Caco-2 (cell line): ENCODE data around the gene NOVA1. TPM values are rescaled to one million over a fixed set of nuclear protein-coding genes. Genes with fewer than 3 reads are reported as not detected.
A peak's percentile ranks its signal among the peaks of the same experiment; 100 is the strongest.
"Not testable (repeated sequence)": the region's sequence is repeated elsewhere in the genome, so short reads cannot be mapped to it uniquely, and the experiment has no call there.

ENCODE experiments used
- Bru-seq: library from RNA; stranded (reverse); fragments of 400-500 nt; gene quantifications from one replicate; lab custom pipeline; 2021; lab: Mats Ljungman, UMichigan
- BruChase-seq, 2 experiments: library from RNA; stranded (reverse); fragments of 400-500 nt; gene quantifications; one replicate each; lab custom pipeline; 2021; lab: Mats Ljungman, UMichigan
- BruUV-seq: library from RNA; stranded (reverse); fragments of 400-500 nt; replicated peaks from 2 replicates; lab custom pipeline; 2021; lab: Mats Ljungman, UMichigan
- CTCF ChIA-PET: fragments of 300-600 bp; sonication (Branson Sonifier 250); formaldehyde crosslinking; loops from one replicate; lab custom pipeline; 2022; ENCODE audit warnings: antibody characterized with exemption; lab: Charles Lee
- POLR2A ChIA-PET: fragments of 300-600 bp; sonication (Branson Sonifier 250); formaldehyde crosslinking; loops from one replicate; lab custom pipeline; 2022; ENCODE audit warnings: antibody characterized with exemption; lab: Charles Lee
- DNase-seq, 2 experiments: peaks; one replicate each; pipeline versions ENCODE4 v3.0.0 to v3.0.0-alpha.2; 2020 to 2022
- H3K27me3 ChIP-seq: replicated peaks from 2 replicates; pipeline ENCODE4 v1.6.0; 2011; ENCODE audit warnings: low read length; ENCODE audit not compliant: control insufficient read depth, insufficient read depth
- H3K36me3 ChIP-seq: 2 replicates; pipeline ENCODE4 v1.5.1; 2011; ENCODE audit warnings: low read length; ENCODE audit not compliant: control insufficient read depth, insufficient read depth
- H3K4me1 ChIP-seq: fragments of 250-450 bp; sonication (Bioruptor Pico); 2 replicates; pipeline ENCODE4 v1.5.1; 2020; ENCODE audit warnings: mild to moderate bottlenecking
- H3K4me3 ChIP-seq: 2 replicates; pipeline ENCODE4 v1.5.1; 2011; ENCODE audit warnings: low read depth, mild to moderate bottlenecking, control low read depth, low read length
- H3K9me3 ChIP-seq: fragments of 250-450 bp; sonication (Bioruptor Pico); 2 replicates; pipeline ENCODE4 v1.5.1; 2020; ENCODE audit warnings: mild to moderate bottlenecking, moderate library complexity
- H3K27ac Mint-ChIP-seq: one replicate; pipeline ENCODE4 v1.8.0; 2022; ENCODE audit warnings: mixed read lengths; ENCODE audit not compliant: unreplicated experiment
- H3K27me3 Mint-ChIP-seq: one replicate; pipeline ENCODE4 v1.8.0; 2022; ENCODE audit warnings: mixed read lengths; ENCODE audit not compliant: insufficient read depth, unreplicated experiment
- H3K36me3 Mint-ChIP-seq: one replicate; pipeline ENCODE4 v1.8.0; 2022; ENCODE audit warnings: mild to moderate bottlenecking, mixed read lengths; ENCODE audit not compliant: insufficient read depth, unreplicated experiment
- H3K4me1 Mint-ChIP-seq: one replicate; pipeline ENCODE4 v1.8.0; 2022; ENCODE audit warnings: low read depth, mixed read lengths; ENCODE audit not compliant: unreplicated experiment
- H3K4me3 Mint-ChIP-seq: one replicate; pipeline ENCODE4 v1.8.0; 2022; ENCODE audit warnings: mild to moderate bottlenecking, moderate library complexity, mixed read lengths; ENCODE audit not compliant: unreplicated experiment
- H3K9me3 Mint-ChIP-seq: one replicate; pipeline ENCODE4 v1.8.0; 2022; ENCODE audit warnings: mixed read lengths; ENCODE audit not compliant: unreplicated experiment
- intact Hi-C: fragments of 100-400 bp; cut with micrococcal nuclease; formaldehyde crosslinking; loops from one replicate; pipeline ENCODE4 v1.10.0; 2022; ENCODE audit not compliant: unreplicated experiment
- long read RNA-seq: library from polyadenylated mRNA; stranded (forward); transcript quantifications from one replicate; pipeline ENCODE4 v2.0.0, GENCODE V29; 2022
- total RNA-seq: library from RNA; stranded (reverse); gene quantifications from 2 replicates; pipeline ENCODE4 v1.2.3, GENCODE V29; 2022
- TF ChIP-seq, protein P1 (sequence below), 2 experiments: fragments of 200-600 bp in 1 of 2; IDR thresholded peaks; 1 replicate in 1 of 2; 2 replicates in 1 of 2; pipeline versions ENCODE4 v1.5.1 to v1.8.0; 2011 to 2022; ENCODE audit warnings: antibody characterized with exemption in 1 of 2, control low read depth in 1 of 2, inconsistent platforms in 1 of 2, low read depth in 1 of 2, low read length in 1 of 2, mild to moderate bottlenecking in 1 of 2, moderate library complexity in 1 of 2; ENCODE audit not compliant: insufficient read depth in 1 of 2, severe bottlenecking in 1 of 2, unreplicated experiment in 1 of 2

The NOVA1 gene, protein sequence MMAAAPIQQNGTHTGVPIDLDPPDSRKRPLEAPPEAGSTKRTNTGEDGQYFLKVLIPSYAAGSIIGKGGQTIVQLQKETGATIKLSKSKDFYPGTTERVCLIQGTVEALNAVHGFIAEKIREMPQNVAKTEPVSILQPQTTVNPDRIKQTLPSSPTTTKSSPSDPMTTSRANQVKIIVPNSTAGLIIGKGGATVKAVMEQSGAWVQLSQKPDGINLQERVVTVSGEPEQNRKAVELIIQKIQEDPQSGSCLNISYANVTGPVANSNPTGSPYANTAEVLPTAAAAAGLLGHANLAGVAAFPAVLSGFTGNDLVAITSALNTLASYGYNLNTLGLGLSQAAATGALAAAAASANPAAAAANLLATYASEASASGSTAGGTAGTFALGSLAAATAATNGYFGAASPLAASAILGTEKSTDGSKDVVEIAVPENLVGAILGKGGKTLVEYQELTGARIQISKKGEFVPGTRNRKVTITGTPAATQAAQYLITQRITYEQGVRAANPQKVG
- total RNA-seq (not detected in 2 replicates), Bru-seq, nascent RNA (percentile 15 among the genes with signal in this experiment), BruChase-seq, experiment 1, labeled RNA remaining after a 2-hour chase (percentile 15 among the genes with signal in this experiment), BruChase-seq, experiment 2, labeled RNA remaining after a 6-hour chase (percentile 9 among the genes with signal in this experiment)
- long read RNA-seq: 0 reads

DNA sequence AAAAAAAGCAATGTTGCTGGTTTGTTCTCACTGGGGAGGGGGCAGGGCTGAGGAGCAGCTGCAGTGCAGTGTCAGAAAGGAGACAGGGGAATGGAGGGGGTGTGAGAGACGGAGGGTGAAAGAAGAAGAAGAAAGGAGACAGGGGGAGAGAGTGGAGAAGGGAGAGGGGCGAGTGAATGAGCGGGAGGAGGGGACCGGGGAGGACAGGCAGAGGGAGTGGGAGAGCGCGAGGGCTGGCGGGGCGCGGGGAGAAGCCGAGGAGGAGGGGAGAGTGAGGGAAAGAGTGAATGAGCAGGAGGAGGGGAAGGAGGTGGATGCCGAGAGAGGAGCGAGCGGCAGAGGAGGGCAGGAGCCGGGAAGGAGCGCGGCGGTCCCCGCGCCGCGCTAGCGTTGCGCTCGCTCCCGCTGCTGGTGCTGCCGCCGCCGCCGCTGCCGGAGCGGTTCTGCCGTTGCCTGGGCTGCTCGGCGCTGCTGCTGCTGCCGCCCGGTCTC is at the start of gene NOVA1:
NOVA1 (minus strand) TSS at position 445 of the 492 bp plus-strand sequence. CDS start 597 bp downstream, outside the sequence.
- Histone ChIP-seq H3K4me1 (no peaks in the 10 kb centered on the region), H3K27me3 (no peaks in the 10 kb centered on the region), H3K9me3 (no peaks in the 10 kb centered on the region), H3K4me3 (peak within 1 kb of the TSS; percentile 49), H3K36me3 (no peaks in the 10 kb centered on the region)
- TF ChIP-seq, protein P1, sequence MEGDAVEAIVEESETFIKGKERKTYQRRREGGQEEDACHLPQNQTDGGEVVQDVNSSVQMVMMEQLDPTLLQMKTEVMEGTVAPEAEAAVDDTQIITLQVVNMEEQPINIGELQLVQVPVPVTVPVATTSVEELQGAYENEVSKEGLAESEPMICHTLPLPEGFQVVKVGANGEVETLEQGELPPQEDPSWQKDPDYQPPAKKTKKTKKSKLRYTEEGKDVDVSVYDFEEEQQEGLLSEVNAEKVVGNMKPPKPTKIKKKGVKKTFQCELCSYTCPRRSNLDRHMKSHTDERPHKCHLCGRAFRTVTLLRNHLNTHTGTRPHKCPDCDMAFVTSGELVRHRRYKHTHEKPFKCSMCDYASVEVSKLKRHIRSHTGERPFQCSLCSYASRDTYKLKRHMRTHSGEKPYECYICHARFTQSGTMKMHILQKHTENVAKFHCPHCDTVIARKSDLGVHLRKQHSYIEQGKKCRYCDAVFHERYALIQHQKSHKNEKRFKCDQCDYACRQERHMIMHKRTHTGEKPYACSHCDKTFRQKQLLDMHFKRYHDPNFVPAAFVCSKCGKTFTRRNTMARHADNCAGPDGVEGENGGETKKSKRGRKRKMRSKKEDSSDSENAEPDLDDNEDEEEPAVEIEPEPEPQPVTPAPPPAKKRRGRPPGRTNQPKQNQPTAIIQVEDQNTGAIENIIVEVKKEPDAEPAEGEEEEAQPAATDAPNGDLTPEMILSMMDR (IDR thresholded peaks at IDR 0.05; ENCODE audit: insufficient read depth in 1 of 2, low read depth in 1 of 2, low read length in 1 of 2, severe bottlenecking in 1 of 2, unreplicated experiment in 1 of 2): no peak
- peaks cover 4% of the 10 kb centered on the region for H3K27me3 Mint-ChIP-seq
- peak within 1 kb of the TSS; percentile 60 for H3K27ac Mint-ChIP-seq
- no peak for DNase-seq
- peak within 1 kb of the TSS; percentile 75 for H3K4me3 Mint-ChIP-seq
- H3K36me3 Mint-ChIP-seq: no peaks in the 10 kb centered on the region
- ChIA-PET CTCF (no interaction called here), POLR2A (no interaction called here)
- H3K9me3 Mint-ChIP-seq: no peaks in the 10 kb centered on the region
- H3K4me1 Mint-ChIP-seq: no peaks in the 10 kb centered on the region
- intact Hi-C loops: no loop called here
- no TSS peak for BruUV-seq

DNA sequence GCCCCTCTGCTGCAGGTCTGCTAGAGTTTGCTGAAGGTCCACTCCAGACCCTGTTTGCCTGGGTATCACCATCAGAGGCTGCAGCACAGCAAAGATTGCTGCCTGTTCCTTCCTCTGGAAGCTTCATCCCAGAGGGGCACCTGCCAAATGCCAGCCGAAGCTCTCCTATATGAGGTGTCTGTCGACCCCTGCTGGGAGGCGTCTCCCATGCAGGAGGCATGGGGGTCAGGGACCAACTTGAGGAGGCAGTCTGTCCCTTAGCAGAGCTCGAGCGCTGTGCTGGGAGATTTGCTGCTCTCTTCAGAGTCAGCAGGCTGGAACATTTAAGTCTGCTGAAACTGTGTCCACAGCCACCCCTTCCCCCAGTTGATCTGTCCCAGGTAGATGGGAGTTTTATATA is 47.2 kb upstream of the NOVA1 start:
- H3K4me3 Mint-ChIP-seq, POLR2A ChIA-PET, H3K4me1 Mint-ChIP-seq, H3K27me3 Mint-ChIP-seq, H3K4me1 ChIP-seq, H3K9me3 ChIP-seq, H3K9me3 Mint-ChIP-seq, CTCF ChIA-PET, H3K36me3 ChIP-seq, H3K27ac Mint-ChIP-seq, H3K27me3 ChIP-seq, BruUV-seq, H3K36me3 Mint-ChIP-seq, H3K4me3 ChIP-seq, intact Hi-C loops: not testable (repeated sequence)
- TF ChIP-seq, protein P1 (IDR thresholded peaks at IDR 0.05; ENCODE audit: insufficient read depth in 1 of 2, low read depth in 1 of 2, low read length in 1 of 2, severe bottlenecking in 1 of 2, unreplicated experiment in 1 of 2): peak in 1 of 2 experiments; percentile 23
- DNase-seq: peak in 1 of 2 experiments; percentile 9

DNA sequence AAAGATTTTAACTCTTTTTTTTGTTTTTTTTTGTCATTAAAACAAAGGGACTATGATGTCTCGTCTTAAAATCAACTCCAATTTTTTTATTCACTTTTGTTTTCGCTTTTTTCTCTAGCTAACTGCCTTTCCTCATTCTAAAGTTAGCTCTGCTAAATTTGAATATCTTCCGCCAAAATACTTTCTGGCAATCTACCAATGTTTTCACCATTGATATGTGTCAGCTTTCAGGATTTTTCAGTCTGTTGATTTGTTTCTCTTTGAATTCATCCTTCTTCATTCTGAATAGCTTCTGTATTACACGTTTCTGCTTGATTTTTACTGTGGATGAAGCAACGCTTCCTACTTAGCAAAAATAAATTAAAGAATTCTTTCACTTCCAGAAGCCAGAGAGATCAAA is 38.7 kb upstream of the NOVA1 start:
- H3K27me3 Mint-ChIP-seq: no peaks in the 10 kb centered on the region
- POLR2A ChIA-PET: no interaction called here
- no peak for DNase-seq
- Histone ChIP-seq H3K9me3 (no peaks in the 10 kb centered on the region), H3K36me3 (no peaks in the 10 kb centered on the region), H3K4me3 (no peak overlapping the region), H3K27me3 (no peaks in the 10 kb centered on the region), H3K4me1 (no peaks in the 10 kb centered on the region)
- intact Hi-C loops: no loop called here
- BruUV-seq: no TSS peak
- CTCF ChIA-PET: no interaction called here
- H3K4me1 Mint-ChIP-seq: no peaks in the 10 kb centered on the region
- H3K9me3 Mint-ChIP-seq: no peaks in the 10 kb centered on the region
- TF ChIP-seq, protein P1 (IDR thresholded peaks at IDR 0.05; ENCODE audit: insufficient read depth in 1 of 2, low read depth in 1 of 2, low read length in 1 of 2, severe bottlenecking in 1 of 2, unreplicated experiment in 1 of 2): no peak
- no peaks in the 10 kb centered on the region for H3K36me3 Mint-ChIP-seq
- no peak overlapping the region for H3K27ac Mint-ChIP-seq
- H3K4me3 Mint-ChIP-seq: no peak overlapping the region

DNA sequence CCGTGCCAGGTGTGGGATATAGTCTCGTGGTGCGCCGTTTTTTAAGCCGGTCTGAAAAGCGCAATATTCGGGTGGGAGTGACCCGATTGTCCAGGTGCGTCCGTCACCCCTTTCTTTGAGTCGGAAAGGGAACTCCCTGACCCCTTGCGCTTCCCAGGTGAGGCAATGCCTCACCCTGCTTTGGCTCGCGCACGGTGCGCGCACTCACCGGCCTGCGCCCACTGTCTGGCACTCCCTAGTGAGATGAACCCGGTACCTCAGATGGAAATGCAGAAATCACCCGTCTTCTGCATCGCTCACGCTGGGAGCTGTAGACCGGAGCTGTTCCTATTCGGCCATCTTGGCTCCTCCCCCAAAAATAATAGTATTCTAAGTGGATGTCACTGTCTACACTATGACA is 37.1 kb upstream of the NOVA1 start:
- H3K27ac Mint-ChIP-seq, CTCF ChIA-PET, H3K4me3 Mint-ChIP-seq: not testable (repeated sequence)

More for the DNA sequence above, 37.1 kb upstream of the NOVA1 start:
- H3K36me3 ChIP-seq, DNase-seq, H3K9me3 Mint-ChIP-seq, H3K4me1 Mint-ChIP-seq, intact Hi-C loops, BruUV-seq, H3K36me3 Mint-ChIP-seq, H3K27me3 Mint-ChIP-seq, H3K9me3 ChIP-seq, H3K4me1 ChIP-seq, H3K4me3 ChIP-seq, POLR2A ChIA-PET, H3K27me3 ChIP-seq: not testable (repeated sequence)
